ENCODE measurements around the gene SOCS4.

Gene SOCS4

DNA sequence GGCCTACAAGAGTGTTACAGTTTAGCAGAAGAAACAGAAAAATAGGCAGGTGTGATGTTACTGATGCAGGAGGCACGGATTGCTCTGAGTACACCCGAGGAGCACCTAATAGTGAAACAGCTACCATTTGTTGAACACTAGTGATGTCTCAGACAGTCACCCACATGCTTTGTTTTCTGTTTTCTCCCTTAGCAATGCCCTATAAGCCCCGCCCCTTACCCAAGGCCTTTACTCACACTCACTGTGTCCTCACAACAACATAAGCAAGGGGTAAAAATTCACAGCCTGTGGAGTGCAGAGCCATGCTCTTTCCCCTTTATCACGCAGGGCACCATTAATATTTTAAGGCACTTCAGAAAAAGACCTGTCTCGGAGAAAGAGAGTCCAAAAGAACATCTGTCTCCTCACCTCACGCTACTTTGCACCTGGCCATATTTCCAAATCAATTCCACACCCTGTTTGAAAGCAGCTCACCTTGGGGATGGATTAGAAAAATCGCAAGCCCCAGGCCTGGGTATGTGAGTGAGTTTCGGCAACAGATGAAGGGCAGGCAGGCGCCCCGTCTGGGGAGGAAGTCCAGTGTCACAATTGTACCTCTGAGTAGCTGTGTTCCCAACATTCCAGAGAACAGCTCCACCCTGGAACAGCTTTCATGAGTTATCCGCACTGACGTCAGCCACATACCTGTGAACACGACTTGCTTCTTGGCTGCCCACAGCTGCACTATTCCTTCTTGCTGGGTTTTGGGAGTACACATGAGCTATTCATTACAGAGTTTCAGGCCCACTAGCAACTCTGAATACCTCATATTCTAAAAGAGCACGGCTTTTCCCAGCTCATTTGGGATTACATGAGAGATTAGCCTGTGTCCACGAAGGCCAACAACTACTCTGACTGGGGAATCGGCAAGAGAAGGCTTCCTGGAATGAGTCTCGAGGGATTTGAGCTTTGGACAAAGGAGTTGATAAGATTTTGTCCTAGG, 50.4 kb downstream of the SOCS4 start:
- TF ChIP-seq TEAD4 (IDR thresholded peaks at IDR 0.05) = peak; percentile 91
- peak; percentile 48; the same call in 1 of the 2 replicates for TF ChIP-seq CREB1 (IDR thresholded peaks at IDR 0.05; ENCODE audit: low read depth)
- TF ChIP-seq TCF12 (IDR thresholded peaks at IDR 0.05; ENCODE audit: low read depth) = 0 out of 2 replicates have a peak, but pooled peaks have one; percentile 73
- 0 out of 2 replicates have a peak, but pooled peaks have one; percentile 14 for TF ChIP-seq NFIC (IDR thresholded peaks at IDR 0.05)
- no peak for TF ChIP-seq FOXM1 (IDR thresholded peaks at IDR 0.05; ENCODE audit: borderline replicate concordance, low read depth)
- TF ChIP-seq TAF1 (IDR thresholded peaks at IDR 0.05; ENCODE audit: low read depth) = no peak
- TF ChIP-seq, protein P1, sequence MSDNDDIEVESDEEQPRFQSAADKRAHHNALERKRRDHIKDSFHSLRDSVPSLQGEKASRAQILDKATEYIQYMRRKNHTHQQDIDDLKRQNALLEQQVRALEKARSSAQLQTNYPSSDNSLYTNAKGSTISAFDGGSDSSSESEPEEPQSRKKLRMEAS (IDR thresholded peaks at IDR 0.05) = peak; percentile 48
- peak; percentile 36; the same call in 1 of the 2 replicates for TF ChIP-seq EP300 (IDR thresholded peaks at IDR 0.05; ENCODE audit: borderline replicate concordance)
- TF ChIP-seq RAD21 (IDR thresholded peaks at IDR 0.05; ENCODE audit: low read depth) = no peak

DNA sequence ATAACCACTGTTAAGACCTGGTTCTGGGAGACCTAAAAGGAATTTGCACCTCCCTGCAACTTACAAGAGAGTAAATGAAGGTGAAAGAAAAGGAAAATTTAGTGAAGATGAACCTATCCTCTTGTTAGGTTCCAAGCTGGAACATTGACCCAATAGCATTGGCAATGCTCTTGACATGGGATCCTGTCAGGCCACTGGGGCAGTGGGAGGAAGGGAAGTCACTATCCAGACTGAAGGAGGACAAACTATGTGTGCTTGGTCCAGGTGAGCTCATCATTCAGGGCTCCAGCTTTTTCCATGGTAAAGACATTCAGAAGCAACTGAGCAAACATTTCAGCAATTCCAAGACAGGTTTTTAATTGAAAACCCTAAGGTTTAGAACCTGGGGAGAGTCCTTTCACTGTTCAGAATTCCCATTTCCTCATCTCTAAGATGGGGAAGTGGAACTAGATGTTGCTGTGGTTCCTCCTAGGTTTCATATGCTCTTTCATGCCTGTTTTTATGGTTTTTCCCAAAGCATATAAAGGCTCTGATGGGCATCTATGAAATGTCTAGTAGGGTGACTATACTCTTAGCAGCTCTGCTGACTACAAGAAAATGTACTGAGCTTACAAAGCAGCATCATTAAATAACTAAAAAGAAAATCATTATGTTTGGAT, 57.5 kb downstream of the SOCS4 start:
- no peak for TF ChIP-seq CEBPB (IDR thresholded peaks at IDR 0.05)

DNA sequence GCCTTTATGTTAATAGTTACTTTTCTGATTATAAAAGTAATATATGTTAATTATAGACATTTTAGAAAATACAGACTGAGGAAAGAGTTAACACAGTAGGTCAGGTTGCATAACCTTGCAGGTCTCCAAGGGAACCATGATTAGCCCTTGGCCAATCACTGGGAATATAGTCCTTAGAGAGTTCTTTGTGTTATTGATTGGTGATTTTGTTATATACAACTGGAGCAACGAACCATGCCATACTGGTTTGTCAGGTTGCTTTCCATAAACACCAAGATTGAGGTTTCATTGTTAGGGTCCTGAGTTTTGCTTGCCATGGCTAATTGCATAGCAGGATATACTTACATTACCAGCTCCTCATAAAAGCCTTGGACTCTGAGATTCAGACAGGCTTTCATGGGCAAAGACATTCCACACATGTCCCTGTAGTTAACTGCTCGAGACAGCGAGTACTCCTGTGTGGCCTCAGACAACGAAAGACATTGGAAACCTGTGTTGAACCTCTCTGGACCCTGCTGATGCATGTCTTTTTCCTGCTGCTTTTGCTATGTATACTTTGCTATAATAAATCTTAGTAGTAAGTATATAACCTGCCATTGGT, 58.1 kb downstream of the SOCS4 start:
- TF ChIP-seq CEBPB (IDR thresholded peaks at IDR 0.05) (peak; percentile 66), YY1 (IDR thresholded peaks at IDR 0.05; ENCODE audit: low read depth) (no peak)

DNA sequence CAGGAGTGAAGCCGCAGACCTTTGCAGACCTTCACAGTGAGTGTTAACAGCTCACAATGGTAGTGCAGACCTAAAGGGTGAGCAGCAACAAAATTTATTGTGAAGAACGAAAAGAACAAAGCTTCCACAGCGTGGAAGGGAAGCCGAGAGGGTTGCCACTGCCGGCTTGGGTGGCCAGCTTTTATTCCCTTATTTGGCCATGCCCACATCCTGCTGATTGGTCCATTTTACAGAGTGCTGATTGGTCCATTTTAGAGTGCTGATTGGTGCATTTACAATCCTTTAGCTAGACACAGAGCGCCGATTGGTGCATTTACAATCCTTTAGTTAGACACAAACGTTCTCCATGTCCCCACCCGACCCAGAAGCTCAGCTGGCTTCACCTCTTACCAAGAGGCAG, 59.9 kb downstream of the SOCS4 start:
- TF ChIP-seq TCF12 (IDR thresholded peaks at IDR 0.05; ENCODE audit: low read depth) (no peak), EGR1 (IDR thresholded peaks at IDR 0.05) (no peak), NFIC (IDR thresholded peaks at IDR 0.05) (no peak), RAD21 (IDR thresholded peaks at IDR 0.05; ENCODE audit: low read depth) (no peak), EP300 (IDR thresholded peaks at IDR 0.05; ENCODE audit: borderline replicate concordance) (no peak), ZBTB7A (IDR thresholded peaks at IDR 0.05; ENCODE audit: low read depth) (no peak), CREB1 (IDR thresholded peaks at IDR 0.05; ENCODE audit: low read depth) (no peak), YY1 (IDR thresholded peaks at IDR 0.05; ENCODE audit: low read depth) (no peak), CEBPB (IDR thresholded peaks at IDR 0.05) (no peak)
- TF ChIP-seq, protein P2, sequence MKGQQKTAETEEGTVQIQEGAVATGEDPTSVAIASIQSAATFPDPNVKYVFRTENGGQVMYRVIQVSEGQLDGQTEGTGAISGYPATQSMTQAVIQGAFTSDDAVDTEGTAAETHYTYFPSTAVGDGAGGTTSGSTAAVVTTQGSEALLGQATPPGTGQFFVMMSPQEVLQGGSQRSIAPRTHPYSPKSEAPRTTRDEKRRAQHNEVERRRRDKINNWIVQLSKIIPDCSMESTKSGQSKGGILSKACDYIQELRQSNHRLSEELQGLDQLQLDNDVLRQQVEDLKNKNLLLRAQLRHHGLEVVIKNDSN (IDR thresholded peaks at IDR 0.05) = no peak

DNA sequence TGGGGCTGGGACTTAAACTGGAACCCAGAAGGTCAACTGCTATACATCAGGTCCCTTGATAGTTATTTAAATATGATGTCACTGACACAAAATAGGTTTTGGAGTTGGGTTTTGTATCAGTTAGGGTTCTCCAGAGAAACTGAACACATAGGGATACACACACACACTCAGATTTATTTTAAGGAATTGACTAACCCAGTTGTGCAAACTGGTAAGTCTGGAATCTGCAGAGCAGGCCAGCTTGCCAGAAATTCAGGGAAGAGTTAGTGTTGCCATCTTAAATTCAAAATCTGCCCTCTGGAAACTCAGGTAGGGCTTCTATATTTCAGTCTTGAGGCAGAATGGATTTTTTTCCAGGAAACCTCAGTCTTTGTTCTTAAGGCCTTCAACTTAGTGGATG, 61.3 kb downstream of the SOCS4 start:
- TF ChIP-seq TAF1 (IDR thresholded peaks at IDR 0.05; ENCODE audit: low read depth) = no peak
- TF ChIP-seq CREB1 (IDR thresholded peaks at IDR 0.05; ENCODE audit: low read depth) = no peak
- TF ChIP-seq, protein P3, sequence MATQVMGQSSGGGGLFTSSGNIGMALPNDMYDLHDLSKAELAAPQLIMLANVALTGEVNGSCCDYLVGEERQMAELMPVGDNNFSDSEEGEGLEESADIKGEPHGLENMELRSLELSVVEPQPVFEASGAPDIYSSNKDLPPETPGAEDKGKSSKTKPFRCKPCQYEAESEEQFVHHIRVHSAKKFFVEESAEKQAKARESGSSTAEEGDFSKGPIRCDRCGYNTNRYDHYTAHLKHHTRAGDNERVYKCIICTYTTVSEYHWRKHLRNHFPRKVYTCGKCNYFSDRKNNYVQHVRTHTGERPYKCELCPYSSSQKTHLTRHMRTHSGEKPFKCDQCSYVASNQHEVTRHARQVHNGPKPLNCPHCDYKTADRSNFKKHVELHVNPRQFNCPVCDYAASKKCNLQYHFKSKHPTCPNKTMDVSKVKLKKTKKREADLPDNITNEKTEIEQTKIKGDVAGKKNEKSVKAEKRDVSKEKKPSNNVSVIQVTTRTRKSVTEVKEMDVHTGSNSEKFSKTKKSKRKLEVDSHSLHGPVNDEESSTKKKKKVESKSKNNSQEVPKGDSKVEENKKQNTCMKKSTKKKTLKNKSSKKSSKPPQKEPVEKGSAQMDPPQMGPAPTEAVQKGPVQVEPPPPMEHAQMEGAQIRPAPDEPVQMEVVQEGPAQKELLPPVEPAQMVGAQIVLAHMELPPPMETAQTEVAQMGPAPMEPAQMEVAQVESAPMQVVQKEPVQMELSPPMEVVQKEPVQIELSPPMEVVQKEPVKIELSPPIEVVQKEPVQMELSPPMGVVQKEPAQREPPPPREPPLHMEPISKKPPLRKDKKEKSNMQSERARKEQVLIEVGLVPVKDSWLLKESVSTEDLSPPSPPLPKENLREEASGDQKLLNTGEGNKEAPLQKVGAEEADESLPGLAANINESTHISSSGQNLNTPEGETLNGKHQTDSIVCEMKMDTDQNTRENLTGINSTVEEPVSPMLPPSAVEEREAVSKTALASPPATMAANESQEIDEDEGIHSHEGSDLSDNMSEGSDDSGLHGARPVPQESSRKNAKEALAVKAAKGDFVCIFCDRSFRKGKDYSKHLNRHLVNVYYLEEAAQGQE (IDR thresholded peaks at IDR 0.05; ENCODE audit: low read depth) = no peak
- TF ChIP-seq RAD21 (IDR thresholded peaks at IDR 0.05; ENCODE audit: low read depth) = no peak
- TF ChIP-seq, protein P1 (IDR thresholded peaks at IDR 0.05) = no peak
- TF ChIP-seq, protein P2 (IDR thresholded peaks at IDR 0.05) = no peak
- TF ChIP-seq EGR1 (IDR thresholded peaks at IDR 0.05) = no peak
- TF ChIP-seq EP300 (IDR thresholded peaks at IDR 0.05; ENCODE audit: borderline replicate concordance) = no peak
- TF ChIP-seq CEBPB (IDR thresholded peaks at IDR 0.05) = no peak
- no peak for TF ChIP-seq NFIC (IDR thresholded peaks at IDR 0.05)
- TF ChIP-seq TCF12 (IDR thresholded peaks at IDR 0.05; ENCODE audit: low read depth) = no peak
- TF ChIP-seq FOXM1 (IDR thresholded peaks at IDR 0.05; ENCODE audit: borderline replicate concordance, low read depth) = no peak
- no peak for TF ChIP-seq TEAD4 (IDR thresholded peaks at IDR 0.05)
- no peak for TF ChIP-seq YY1 (IDR thresholded peaks at IDR 0.05; ENCODE audit: low read depth)
- no peak for TF ChIP-seq ZBTB7A (IDR thresholded peaks at IDR 0.05; ENCODE audit: low read depth)

DNA sequence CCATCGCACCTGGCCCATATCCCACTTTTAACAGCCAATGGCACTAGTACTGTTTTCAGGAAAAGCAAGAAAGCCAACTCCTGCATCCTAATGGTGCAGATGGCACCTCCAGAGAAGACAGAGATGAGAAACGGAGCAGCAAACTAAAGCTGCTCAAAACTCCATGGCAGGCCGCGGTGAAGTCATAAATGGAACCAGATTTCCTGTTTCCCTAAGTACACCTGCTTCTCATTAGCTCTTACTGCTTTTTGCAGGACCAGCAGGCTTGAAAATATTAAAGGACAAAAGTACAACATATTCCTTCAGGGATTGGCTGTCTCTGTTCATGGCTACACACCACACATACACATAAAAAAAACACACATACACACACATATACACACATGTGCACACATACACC, 65.3 kb downstream of the SOCS4 start:
- TF ChIP-seq TAF1 (IDR thresholded peaks at IDR 0.05; ENCODE audit: low read depth) = no peak
- TF ChIP-seq CEBPB (IDR thresholded peaks at IDR 0.05) = no peak
- TF ChIP-seq TCF12 (IDR thresholded peaks at IDR 0.05; ENCODE audit: low read depth) = no peak
- TF ChIP-seq, protein P3 (IDR thresholded peaks at IDR 0.05; ENCODE audit: low read depth) = no peak
- TF ChIP-seq FOXM1 (IDR thresholded peaks at IDR 0.05; ENCODE audit: borderline replicate concordance, low read depth) = no peak

Data from Ishikawa (cell line).